Right lung (tissue), 5 donors: ENCODE data around the gene MAD1L1. TPM values are rescaled to one million over a fixed set of nuclear protein-coding genes. Genes with fewer than 3 reads are reported as not detected.

Experiments used
- DNase-seq, 2 donors: peaks; one replicate each; pipeline ENCODE4 v3.0.0-alpha.2; 2013
- polyA plus RNA-seq, 5 donors: library from polyadenylated mRNA; unstranded; fragments of 120-200 nt; gene quantifications; one replicate each; pipeline versions ENCODE4 v1.2.1 to v1.2.3, GENCODE V29; 2013; ENCODE audit warnings: inconsistent platforms in 1 of 5, low replicate concordance in 1 of 5; ENCODE audit not compliant: insufficient read length in 5 of 5, insufficient read depth in 1 of 5

MAD1L1 gene
- polyA plus RNA-seq, 5 donors: 15.5 to 26.8 (median 23.1) TPM

- DNase-seq: no peak
These were observed 275.1 kb downstream of the MAD1L1 start for GRCh38 chr7:1957471-1958225.

- no peak for DNase-seq
These were observed 275.9 kb downstream of the MAD1L1 start for GRCh38 chr7:1956611-1957470.

- no peak for DNase-seq
These were observed 276.6 kb downstream of the MAD1L1 start for GRCh38 chr7:1956141-1956540.

GRCh38 chr7:1954366-1955004 lies 278.3 kb downstream of the MAD1L1 start:
- DNase-seq: no peak

GRCh38 chr7:1953199-1954190 lies 279.2 kb downstream of the MAD1L1 start:
- DNase-seq: no peak

- no peak for DNase-seq
These were observed 280.0 kb downstream of the MAD1L1 start for GRCh38 chr7:1952781-1953180.

GRCh38 chr7:1952169-1952760 lies 280.5 kb downstream of the MAD1L1 start:
- no peak for DNase-seq

GRCh38 chr7:1951600-1951999 lies 281.1 kb downstream of the MAD1L1 start:
- DNase-seq: no peak

- no peak for DNase-seq
These were observed 281.6 kb downstream of the MAD1L1 start for GRCh38 chr7:1951159-1951536.

GRCh38 chr7:1950452-1951158 lies 282.1 kb downstream of the MAD1L1 start:
- no peak for DNase-seq

GRCh38 chr7:1950066-1950451 lies 282.7 kb downstream of the MAD1L1 start:
- DNase-seq: no peak

GRCh38 chr7:1949681-1950055 lies 283.1 kb downstream of the MAD1L1 start:
- no peak for DNase-seq

GRCh38 chr7:1948887-1949680 lies 283.7 kb downstream of the MAD1L1 start:
- no peak for DNase-seq

GRCh38 chr7:1948301-1948796 lies 284.4 kb downstream of the MAD1L1 start:
- no peak for DNase-seq

- no peak for DNase-seq
These were observed 285.0 kb downstream of the MAD1L1 start for GRCh38 chr7:1947586-1948217.

- DNase-seq: no peak
These were observed 285.8 kb downstream of the MAD1L1 start for GRCh38 chr7:1946773-1947450.

- DNase-seq: no peak
These were observed 286.5 kb downstream of the MAD1L1 start for GRCh38 chr7:1946025-1946772.
